Thyroid gland (tissue), 4 donors: ENCODE results near the gene SDS.

Experiments used
- POLR2A ChIP-seq, 2 donors: fragments of 450-650 bp; IDR thresholded peaks; one replicate each; pipeline ENCODE4 v1.6.1; 2017; ENCODE audit warnings: antibody characterized with exemption in 2 of 2, mild to moderate bottlenecking in 2 of 2, moderate library complexity in 1 of 2
- TF ChIP-seq, protein P1 (sequence below), 6 experiments: fragments of 200-600 bp in 3 of 6; fragments of 450-650 bp in 3 of 6; sonication (generic) in 3 of 6; IDR thresholded peaks; one replicate each; pipeline ENCODE4 v1.5.1; 2016 to 2019; ENCODE audit warnings: antibody characterized with exemption in 6 of 6, mild to moderate bottlenecking in 2 of 6, inconsistent platforms in 1 of 6, moderate library complexity in 1 of 6

GRCh38 chr12:113438523-113439300 lies 35.0 kb upstream of the SDS start:
- TF ChIP-seq, protein P1, sequence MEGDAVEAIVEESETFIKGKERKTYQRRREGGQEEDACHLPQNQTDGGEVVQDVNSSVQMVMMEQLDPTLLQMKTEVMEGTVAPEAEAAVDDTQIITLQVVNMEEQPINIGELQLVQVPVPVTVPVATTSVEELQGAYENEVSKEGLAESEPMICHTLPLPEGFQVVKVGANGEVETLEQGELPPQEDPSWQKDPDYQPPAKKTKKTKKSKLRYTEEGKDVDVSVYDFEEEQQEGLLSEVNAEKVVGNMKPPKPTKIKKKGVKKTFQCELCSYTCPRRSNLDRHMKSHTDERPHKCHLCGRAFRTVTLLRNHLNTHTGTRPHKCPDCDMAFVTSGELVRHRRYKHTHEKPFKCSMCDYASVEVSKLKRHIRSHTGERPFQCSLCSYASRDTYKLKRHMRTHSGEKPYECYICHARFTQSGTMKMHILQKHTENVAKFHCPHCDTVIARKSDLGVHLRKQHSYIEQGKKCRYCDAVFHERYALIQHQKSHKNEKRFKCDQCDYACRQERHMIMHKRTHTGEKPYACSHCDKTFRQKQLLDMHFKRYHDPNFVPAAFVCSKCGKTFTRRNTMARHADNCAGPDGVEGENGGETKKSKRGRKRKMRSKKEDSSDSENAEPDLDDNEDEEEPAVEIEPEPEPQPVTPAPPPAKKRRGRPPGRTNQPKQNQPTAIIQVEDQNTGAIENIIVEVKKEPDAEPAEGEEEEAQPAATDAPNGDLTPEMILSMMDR (IDR thresholded peaks at IDR 0.05): no peak
- TF ChIP-seq POLR2A (IDR thresholded peaks at IDR 0.05): no peak
